GM23248 (cell line): ENCODE measurements around the gene FDX2. TPM values are rescaled to one million over a fixed set of nuclear protein-coding genes. Genes with fewer than 3 reads are reported as not detected.
"Not testable (repeated sequence)": the region's sequence is repeated elsewhere in the genome, so short reads cannot be mapped to it uniquely, and the experiment has no call there.

Experiments
- DNase-seq: peaks from one replicate; pipeline ENCODE4 v3.0.0-alpha.2; 2015
- H2AFZ ChIP-seq: fragments of 200-600 bp; sonication (generic); 2 replicates; pipeline ENCODE4 v1.6.1; 2016; ENCODE audit warnings: antibody characterized with exemption
- H3F3A ChIP-seq: fragments of 200-600 bp; sonication (generic); 2 replicates; pipeline ENCODE4 v1.6.1; 2016; ENCODE audit warnings: mild to moderate bottlenecking, antibody characterized with exemption, mixed run types; ENCODE audit not compliant: insufficient read depth
- H3K27ac ChIP-seq: fragments of 200-600 bp; sonication (generic); 2 replicates; pipeline ENCODE4 v1.5.1; 2016; ENCODE audit warnings: mild to moderate bottlenecking
- H3K27me3 ChIP-seq: fragments of 200-600 bp; sonication (generic); replicated peaks from 2 replicates; pipeline ENCODE4 v1.6.1; 2016; ENCODE audit warnings: mild to moderate bottlenecking; ENCODE audit not compliant: insufficient read depth
- H3K36me3 ChIP-seq: fragments of 200-600 bp; sonication (generic); 2 replicates; pipeline ENCODE4 v1.6.1; 2016; ENCODE audit warnings: low read depth, mild to moderate bottlenecking
- H3K4me1 ChIP-seq: fragments of 200-600 bp; sonication (generic); 2 replicates; pipeline ENCODE4 v1.6.1; 2016; ENCODE audit warnings: mild to moderate bottlenecking; ENCODE audit not compliant: insufficient read depth
- H3K4me2 ChIP-seq: fragments of 200-600 bp; sonication (generic); one replicate; pipeline ENCODE4 v1.6.1; 2016; ENCODE audit warnings: mild to moderate bottlenecking; ENCODE audit not compliant: unreplicated experiment
- H3K4me3 ChIP-seq: fragments of 200-600 bp; sonication (generic); 2 replicates; pipeline ENCODE4 v1.5.1; 2016; ENCODE audit warnings: mild to moderate bottlenecking
- H3K79me2 ChIP-seq: fragments of 200-600 bp; sonication (generic); 2 replicates; pipeline ENCODE4 v1.6.1; 2016; ENCODE audit warnings: mild to moderate bottlenecking; ENCODE audit not compliant: insufficient read depth
- H3K9ac ChIP-seq: fragments of 200-600 bp; sonication (generic); 2 replicates; pipeline ENCODE4 v1.6.1; 2016; ENCODE audit warnings: mild to moderate bottlenecking
- H3K9me2 ChIP-seq: fragments of 200-600 bp; sonication (generic); 2 replicates; pipeline ENCODE4 v1.6.1; 2016; ENCODE audit warnings: mixed run types, mild to moderate bottlenecking, moderate library complexity; ENCODE audit not compliant: insufficient read depth
- H3K9me3 ChIP-seq: fragments of 200-600 bp; sonication (generic); one replicate; pipeline ENCODE4 v1.6.1; 2017; ENCODE audit warnings: low read depth
- H4K20me1 ChIP-seq: fragments of 200-600 bp; sonication (generic); 2 replicates; pipeline ENCODE4 v1.6.0; 2016; ENCODE audit not compliant: insufficient read depth
- EZH2 ChIP-seq: fragments of 200-600 bp; sonication (generic); IDR thresholded peaks from 2 replicates; pipeline ENCODE4 v1.6.1; 2018; ENCODE audit warnings: antibody characterized with exemption, mild to moderate bottlenecking; ENCODE audit not compliant: insufficient read depth, poor library complexity, severe bottlenecking
- EZH2phosphoT487 ChIP-seq: fragments of 200-600 bp; sonication (generic); IDR thresholded peaks from 2 replicates; pipeline ENCODE4 v1.6.1; 2018; ENCODE audit warnings: antibody characterized with exemption, moderate library complexity, mild to moderate bottlenecking, low read depth; ENCODE audit not compliant: insufficient read depth
- WGBS, 2 experiments: methylation state at CpG; one replicate each; pipeline ENCODE4 v1.1.6; 2015 to 2017; ENCODE audit warnings: low lambda C conversion rate in 2 of 2, low coverage in 1 of 2; ENCODE audit errors: missing lambda C conversion rate in 2 of 2; 5-methylcytosine and 5-hydroxymethylcytosine counted together
- in situ Hi-C: fragments of 300-500 bp; cut with MboI; formaldehyde crosslinking; loops from 2 replicates; pipeline ENCODE4 v1.15.0; 2020
- polyA plus RNA-seq: library from polyadenylated mRNA; unstranded; fragments of >200 nt; fragmentation: Nextera tagmentation; extraction: Ambion mirVana; gene quantifications from 2 replicates; pipeline ENCODE4 v1.2.1, GENCODE V29; 2016
- total RNA-seq: library from RNA; depleted of rRNA; stranded (reverse); fragments of >200 nt; shearing (Covaris generic); gene quantifications from 2 replicates; pipeline ENCODE4 v1.2.3, GENCODE V29; 2014

FDX2 gene
- total and polyA plus RNA-seq, 2 experiments from 2014 or later: 46.6 to 48.9 TPM

DNA sequence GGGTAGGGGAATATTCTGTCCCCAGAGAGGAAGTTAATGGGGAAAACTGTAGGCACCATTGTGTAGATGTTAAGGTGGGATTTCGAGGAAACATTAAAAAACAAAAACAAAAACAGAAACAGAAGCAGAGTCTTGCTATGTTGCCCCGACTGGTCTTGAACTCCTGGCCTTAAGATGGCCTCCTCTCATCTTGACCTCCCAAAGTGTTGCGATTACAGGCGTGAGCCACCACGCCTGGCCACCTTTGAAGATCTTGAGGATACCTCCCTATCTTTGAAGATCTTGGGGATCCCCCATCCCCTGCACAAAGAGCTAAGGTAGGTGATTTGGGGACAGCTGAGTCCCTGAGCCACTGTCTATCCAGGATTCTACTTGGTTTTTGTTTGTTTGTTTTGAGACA, 24.2 kb upstream of the FDX2 start:
- DNase-seq: no peak
- WGBS, 2 experiments: 86% methylated on average over 5 of the region's 5 CpGs

DNA sequence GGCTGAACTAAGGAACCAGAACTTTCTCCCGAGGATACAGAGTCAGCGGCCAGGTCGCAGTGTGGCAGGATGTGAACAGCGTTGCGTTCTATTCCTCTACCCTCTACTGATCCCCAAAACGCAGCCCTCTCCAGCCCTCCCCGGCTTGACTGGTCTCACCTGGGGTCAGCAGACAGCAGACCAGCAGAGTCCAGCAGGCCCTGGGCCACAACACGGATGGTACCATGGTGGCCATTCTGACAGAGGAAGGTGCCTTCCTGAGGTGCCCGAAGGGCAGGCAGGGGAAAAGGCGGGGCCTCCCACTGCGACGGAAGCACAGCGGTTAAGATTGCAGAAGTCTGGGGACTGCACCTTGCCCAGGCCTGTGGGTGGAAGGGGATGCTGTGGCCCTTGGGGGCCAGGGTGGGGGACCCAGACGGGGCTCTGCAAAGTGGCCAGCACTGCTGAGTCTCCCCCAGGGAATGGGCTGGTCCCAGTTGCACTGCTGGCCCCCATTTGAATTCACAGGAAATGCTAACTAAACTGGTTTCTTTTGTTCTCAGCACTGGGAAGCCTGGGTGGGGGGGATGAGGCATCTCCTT, 23.7 kb upstream of the FDX2 start, which contains the start of gene ICAM3:
Gene ICAM3 (minus strand): TSS at position 245 of the 581 bp plus-strand sequence. CDS start 10 bp downstream, at position 235.
- H3K4me1 ChIP-seq: no peaks in the 10 kb centered on the region

More for the DNA sequence above, 24.2 kb upstream of the FDX2 start:
- Histone ChIP-seq H3K27me3 (no peaks in the 10 kb centered on the region), H3K79me2 (no peaks in the 10 kb centered on the region), H3K27ac (no peak overlapping the region), H4K20me1 (no peaks in the 10 kb centered on the region), H3K4me1 (no peaks in the 10 kb centered on the region), H2AFZ (no peak overlapping the region), H3K9me3 (no peaks in the 10 kb centered on the region), H3K9ac (no peak overlapping the region), H3K36me3 (no peaks in the 10 kb centered on the region), H3K4me2 (no peak overlapping the region), H3F3A (no peaks in the 10 kb centered on the region), H3K9me2 (no peaks in the 10 kb centered on the region), H3K4me3 (no peak overlapping the region)
- TF ChIP-seq EZH2phosphoT487 (no peak), EZH2 (no peak)
- in situ Hi-C loops: no loop called here

DNA sequence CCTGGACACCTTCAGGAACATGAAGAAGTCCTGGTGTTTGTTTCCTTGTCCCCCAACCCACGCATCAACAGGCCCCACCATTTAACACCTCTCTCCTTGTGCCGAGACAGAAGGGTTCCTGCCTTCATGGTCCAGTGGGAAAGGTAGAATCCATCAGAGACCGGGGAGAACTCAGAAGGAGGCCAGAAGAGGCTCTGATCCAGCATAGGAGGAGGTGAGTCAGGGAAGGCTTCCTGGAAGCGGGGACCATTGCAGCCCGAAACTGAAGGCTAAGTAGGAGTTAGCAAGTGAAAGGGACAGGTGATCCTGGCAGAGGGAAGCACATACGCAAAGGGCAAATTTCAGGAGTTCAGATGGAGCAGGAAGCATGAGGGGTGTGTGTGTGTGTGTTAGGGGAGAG, 23.1 kb upstream of the FDX2 start:
- H4K20me1 ChIP-seq: no peaks in the 10 kb centered on the region
- H3K9me3 ChIP-seq: no peaks in the 10 kb centered on the region
- no peaks in the 10 kb centered on the region for H3K9me2 ChIP-seq
- H2AFZ ChIP-seq: no peak overlapping the region
- H3K79me2 ChIP-seq: no peaks in the 10 kb centered on the region
- no peaks in the 10 kb centered on the region for H3K4me1 ChIP-seq
- no peak overlapping the region for H3K4me2 ChIP-seq
- TF ChIP-seq EZH2 (no peak), EZH2phosphoT487 (no peak)
- H3K27me3 ChIP-seq: no peaks in the 10 kb centered on the region
- no peak overlapping the region for H3K27ac ChIP-seq
- H3K36me3 ChIP-seq: no peaks in the 10 kb centered on the region
- WGBS, 2 experiments: 70 to 71% methylated on average over 6 of the region's 6 CpGs
- H3K4me3 ChIP-seq: no peak overlapping the region
- in situ Hi-C loops: no loop called here
- DNase-seq: no peak
- H3F3A ChIP-seq: no peaks in the 10 kb centered on the region
- no peak overlapping the region for H3K9ac ChIP-seq

More for the DNA sequence above, 23.7 kb upstream of the FDX2 start, which contains the start of gene ICAM3:
- no peak within 1 kb of the TSS for H3K4me2 ChIP-seq
- no peaks in the 10 kb centered on the region for H3K9me3 ChIP-seq
- no peak within 1 kb of the TSS for H3K9ac ChIP-seq
- H3K36me3 ChIP-seq: no peaks in the 10 kb centered on the region
- H3K27ac ChIP-seq: no peak within 1 kb of the TSS
- no peaks in the 10 kb centered on the region for H3K27me3 ChIP-seq
- DNase-seq: no peak
- no peak within 1 kb of the TSS for H3K4me3 ChIP-seq
- no peak within 1 kb of the TSS for H2AFZ ChIP-seq
- H3K9me2 ChIP-seq: no peaks in the 10 kb centered on the region
- in situ Hi-C loops: no loop called here
- no peaks in the 10 kb centered on the region for H3F3A ChIP-seq
- H3K79me2 ChIP-seq: no peaks in the 10 kb centered on the region
- WGBS, 2 experiments: 74 to 78% methylated on average over 12 to 14 of the region's 14 CpGs
- TF ChIP-seq EZH2 (no peak), EZH2phosphoT487 (no peak)
- H4K20me1 ChIP-seq: no peaks in the 10 kb centered on the region

DNA sequence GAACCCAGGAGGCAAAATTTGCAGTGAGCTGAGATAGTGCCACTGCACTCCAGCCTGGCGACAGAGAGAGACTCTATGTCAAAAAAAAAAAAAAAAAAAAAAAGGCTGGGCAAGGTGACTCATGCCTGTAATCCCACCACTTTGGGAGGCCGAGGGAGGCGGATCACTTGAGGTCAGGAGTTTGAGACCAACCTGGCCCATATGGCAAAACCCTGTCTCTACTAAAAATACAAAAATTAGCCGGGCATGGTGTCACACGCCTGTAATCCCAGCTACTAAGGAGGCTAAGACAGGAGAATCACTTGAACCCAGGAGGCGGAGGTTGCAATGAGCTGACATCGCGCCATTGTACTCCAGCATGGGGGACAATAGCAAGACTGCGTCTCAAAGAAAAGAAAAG, 20.9 kb upstream of the FDX2 start:
- H3K9me3 ChIP-seq, H3K27ac ChIP-seq, DNase-seq, H3K9me2 ChIP-seq, H3K27me3 ChIP-seq, H3K36me3 ChIP-seq, H3K4me3 ChIP-seq, in situ Hi-C loops, H3K9ac ChIP-seq, H3F3A ChIP-seq, H4K20me1 ChIP-seq, H3K4me1 ChIP-seq, H2AFZ ChIP-seq, H3K4me2 ChIP-seq: not testable (repeated sequence)
- peaks cover 14% of the 10 kb centered on the region for H3K79me2 ChIP-seq
- 91 to 92% methylated on average over 9 of the region's 9 CpGs for WGBS, 2 experiments
